Adrenal gland (tissue), 12 donors: ENCODE data around the gene DRGX. TPM values are rescaled to one million over a fixed set of nuclear protein-coding genes. Genes with fewer than 3 reads are reported as not detected.

Experiments
- DNase-seq, 7 donors: peaks; one replicate each; pipeline ENCODE4 v3.0.0-alpha.2; 2019 to 2020
- H3K27ac ChIP-seq, 5 donors: fragments of 200-600 bp; sonication (generic) in 4 of 5; 1 replicate in 3 of 5; 2 replicates in 2 of 5; pipeline versions ENCODE4 v1.5.1 to v1.8.0; 2016 to 2020; ENCODE audit warnings: mild to moderate bottlenecking in 1 of 5
- H3K27me3 ChIP-seq: fragments of 200-600 bp; 2 replicates; pipeline ENCODE4 v1.8.0; 2021
- H3K36me3 ChIP-seq, 2 donors: fragments of 200-600 bp; replicated peaks in 1 of 2; 1 replicate in 1 of 2; 2 replicates in 1 of 2; pipeline versions ENCODE4 v1.5.1 to v1.8.0; 2018 to 2022
- H3K4me1 ChIP-seq, 2 donors: fragments of 200-600 bp; replicated peaks in 1 of 2; 1 replicate in 1 of 2; 2 replicates in 1 of 2; pipeline versions ENCODE4 v1.5.1 to v1.8.0; 2018 to 2021
- H3K4me3 ChIP-seq, 4 donors: fragments of 200-600 bp; sonication (generic) in 3 of 4; one replicate each; pipeline ENCODE4 v1.5.1; 2016 to 2018
- H3K9me3 ChIP-seq, 3 donors: fragments of 200-600 bp; sonication (generic) in 1 of 3; replicated peaks in 1 of 3; 1 replicate in 2 of 3; 2 replicates in 1 of 3; pipeline versions ENCODE4 v1.5.1 to v1.8.0; 2016 to 2021
- CTCF ChIP-seq, 6 experiments: fragments of 450-650 bp in 4 of 6; fragments of 200-600 bp in 2 of 6; sonication (generic) in 1 of 6; IDR thresholded peaks; 1 replicate in 5 of 6; 2 replicates in 1 of 6; pipeline versions ENCODE4 v1.5.1 to v1.8.0; 2016 to 2021; ENCODE audit warnings: antibody characterized with exemption in 6 of 6, mild to moderate bottlenecking in 2 of 6, moderate library complexity in 1 of 6
- POLR2A ChIP-seq, 2 donors: fragments of 450-650 bp; IDR thresholded peaks; one replicate each; pipeline ENCODE4 v1.6.1; 2017; ENCODE audit warnings: antibody characterized with exemption in 2 of 2, mild to moderate bottlenecking in 2 of 2, moderate library complexity in 1 of 2
- WGBS, 4 donors: extraction: QIAGEN DNeasy Blood & Tissue Kit in 2 of 4; methylation state at CpG; one replicate each; pipeline versions ENCODE4 v1.1.5 to v1.1.7; 2013 to 2017; 5-methylcytosine and 5-hydroxymethylcytosine counted together
- intact Hi-C, 2 donors: fragments of 100-400 bp; cut with DNase I; formaldehyde crosslinking; loops; one replicate each; pipeline versions ENCODE4 v1.14.1 to v1.15.0; 2022 to 2023
- polyA plus RNA-seq, 3 donors: library from polyadenylated mRNA; stranded (reverse); fragments of 200-250 nt in 2 of 3; fragments of 350-450 nt in 1 of 3; fragmentation: Illumina TruSeq in 1 of 3; extraction: RNeasy Lipid Tissue Mini Kit (QIAGEN cat#74804) in 1 of 3; gene quantifications; one replicate each; pipeline ENCODE4 v1.2.3, GENCODE V29; 2013 to 2014
- total RNA-seq, 9 donors: library from RNA; depleted of rRNA in 4 of 9; stranded (reverse); fragments of >200 nt in 4 of 9; fragments of 120-200 nt in 1 of 9; fragmentation: NEBNext Ultra II Directional in 1 of 9; extraction: Animal tissue kit (Norgen Biotek cat#: 25700) in 1 of 9; gene quantifications; one replicate each; pipeline versions ENCODE4 v1.1.0 to v1.2.4, GENCODE V29; 2013 to 2023
- donor health status: healthy with polysubstance abuse.
- donor health status: Bipolar disorder and iron deficiency.
- donor health status: DM: yes; HTN: yes; CAD: no.
- donor health status: DM: no; HTN: no; CAD: no.
- donor health status: DM: no; HTN: no; CAD: no.
- donor health status: DM: yes; HTN: yes; CAD: no.

Gene DRGX
- total and polyA plus RNA-seq, 12 donors = 0.06 to 9.6 (median 2.8) TPM; not detected in 4

DNA sequence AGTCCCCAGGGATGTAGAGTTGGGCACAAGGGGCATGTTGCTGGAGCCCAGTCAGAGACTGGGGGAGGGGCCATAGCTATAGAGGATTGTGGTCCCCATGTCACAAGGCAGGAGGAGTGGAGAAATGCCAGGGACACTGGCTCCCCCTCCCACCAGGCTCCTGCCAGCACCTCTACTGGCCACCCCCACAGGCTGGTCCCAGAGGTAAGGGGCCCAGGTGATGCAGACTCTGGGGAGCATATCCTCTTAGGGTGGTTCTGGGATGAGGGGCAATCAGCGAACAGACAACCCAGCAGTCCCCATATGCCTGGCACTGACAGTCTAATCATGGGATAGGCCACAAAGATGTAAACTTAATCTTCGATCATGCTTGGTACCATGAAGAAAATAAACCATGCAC is 75.7 kb downstream of the DRGX start:
- Histone ChIP-seq H3K36me3 (no peaks in the 10 kb centered on the region), H3K27ac (no peak overlapping the region), H3K27me3 (no peaks in the 10 kb centered on the region), H3K4me3 (no peak overlapping the region), H3K9me3 (no peaks in the 10 kb centered on the region), H3K4me1 (no peaks in the 10 kb centered on the region)
- TF ChIP-seq POLR2A (IDR thresholded peaks at IDR 0.05) (no peak), CTCF (IDR thresholded peaks at IDR 0.05) (no peak)
- WGBS, 4 donors = 89 to 94% (median 91%) methylated on average over 2 of the region's 2 CpGs
- DNase-seq = peak in 1 of 7 donors; percentile 8
- intact Hi-C loops = no loop called here

- no peaks in the 10 kb centered on the region for H3K27me3 ChIP-seq
- intact Hi-C loops = no loop called here
- H3K4me3 ChIP-seq = no peak overlapping the region
- no peaks in the 10 kb centered on the region for H3K9me3 ChIP-seq
- WGBS, 4 donors = 85 to 90% (median 87%) methylated on average over 1 of the region's 1 CpG
- H3K4me1 ChIP-seq = no peaks in the 10 kb centered on the region
- no peak overlapping the region for H3K27ac ChIP-seq
- no peak for DNase-seq
- H3K36me3 ChIP-seq = no peaks in the 10 kb centered on the region
- no peak for TF ChIP-seq POLR2A (IDR thresholded peaks at IDR 0.05)
- TF ChIP-seq CTCF (IDR thresholded peaks at IDR 0.05) = no peak
These were observed 76.7 kb downstream of the DRGX start for GRCh38 chr10:49319206-49319605.

DNA sequence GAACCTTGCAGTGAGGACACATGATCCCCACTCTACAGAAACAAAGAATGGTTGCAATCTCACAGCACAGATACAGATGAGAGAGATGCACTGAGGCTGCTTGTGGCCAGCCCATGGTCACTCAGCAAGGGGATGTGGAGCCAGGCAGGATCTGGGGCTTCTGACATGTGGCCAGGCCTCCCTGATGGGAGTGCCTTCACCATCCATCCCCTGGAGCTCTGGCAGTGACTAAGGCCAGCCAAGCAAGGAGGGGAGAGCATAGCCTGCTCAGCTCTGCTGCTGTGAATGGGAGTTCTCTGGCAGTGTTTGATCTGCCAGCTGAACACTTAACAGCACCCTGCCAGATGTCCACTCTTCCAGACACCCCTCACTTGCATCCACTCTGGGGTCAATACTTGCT is 77.1 kb downstream of the DRGX start:
- H3K9me3 ChIP-seq = no peaks in the 10 kb centered on the region
- no peak for DNase-seq
- H3K4me1 ChIP-seq = no peaks in the 10 kb centered on the region
- H3K27ac ChIP-seq = no peak overlapping the region
- H3K36me3 ChIP-seq = no peaks in the 10 kb centered on the region
- intact Hi-C loops = no loop called here
- H3K27me3 ChIP-seq = no peaks in the 10 kb centered on the region
- no peak for TF ChIP-seq CTCF (IDR thresholded peaks at IDR 0.05)
- no peak for TF ChIP-seq POLR2A (IDR thresholded peaks at IDR 0.05)
- no peak overlapping the region for H3K4me3 ChIP-seq

DNA sequence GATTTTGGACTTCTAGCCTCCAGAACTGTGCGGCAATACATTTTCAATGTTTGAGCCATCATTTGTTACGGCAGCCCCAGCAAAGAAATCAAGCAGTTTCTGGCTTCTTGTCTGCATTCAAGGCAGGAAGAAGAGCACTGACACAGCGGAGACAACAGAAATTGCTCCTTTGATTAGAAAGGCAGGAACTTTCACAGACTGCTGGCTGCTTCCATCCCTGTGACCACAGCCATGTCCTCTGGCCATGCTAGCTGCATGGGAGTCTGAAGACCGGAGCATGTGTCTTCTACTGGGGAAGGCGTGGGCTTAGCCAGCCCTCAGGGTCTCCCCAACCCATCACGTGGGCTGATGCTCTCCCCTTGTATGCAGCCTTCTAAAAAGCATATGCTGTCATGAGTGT is 77.9 kb downstream of the DRGX start:
- Histone ChIP-seq H3K36me3 (no peaks in the 10 kb centered on the region), H3K4me1 (no peaks in the 10 kb centered on the region), H3K4me3 (no peak overlapping the region), H3K27ac (no peak overlapping the region), H3K27me3 (no peaks in the 10 kb centered on the region), H3K9me3 (no peaks in the 10 kb centered on the region)
- TF ChIP-seq CTCF (IDR thresholded peaks at IDR 0.05) (no peak), POLR2A (IDR thresholded peaks at IDR 0.05) (no peak)
- DNase-seq = no peak
- intact Hi-C loops = no loop called here
- 87 to 93% (median 89%) methylated on average over 6 of the region's 6 CpGs for WGBS, 4 donors
